ENCODE results near the gene GNAS-AS1.

- TF ChIP-seq, protein P1, sequence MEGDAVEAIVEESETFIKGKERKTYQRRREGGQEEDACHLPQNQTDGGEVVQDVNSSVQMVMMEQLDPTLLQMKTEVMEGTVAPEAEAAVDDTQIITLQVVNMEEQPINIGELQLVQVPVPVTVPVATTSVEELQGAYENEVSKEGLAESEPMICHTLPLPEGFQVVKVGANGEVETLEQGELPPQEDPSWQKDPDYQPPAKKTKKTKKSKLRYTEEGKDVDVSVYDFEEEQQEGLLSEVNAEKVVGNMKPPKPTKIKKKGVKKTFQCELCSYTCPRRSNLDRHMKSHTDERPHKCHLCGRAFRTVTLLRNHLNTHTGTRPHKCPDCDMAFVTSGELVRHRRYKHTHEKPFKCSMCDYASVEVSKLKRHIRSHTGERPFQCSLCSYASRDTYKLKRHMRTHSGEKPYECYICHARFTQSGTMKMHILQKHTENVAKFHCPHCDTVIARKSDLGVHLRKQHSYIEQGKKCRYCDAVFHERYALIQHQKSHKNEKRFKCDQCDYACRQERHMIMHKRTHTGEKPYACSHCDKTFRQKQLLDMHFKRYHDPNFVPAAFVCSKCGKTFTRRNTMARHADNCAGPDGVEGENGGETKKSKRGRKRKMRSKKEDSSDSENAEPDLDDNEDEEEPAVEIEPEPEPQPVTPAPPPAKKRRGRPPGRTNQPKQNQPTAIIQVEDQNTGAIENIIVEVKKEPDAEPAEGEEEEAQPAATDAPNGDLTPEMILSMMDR (conservative IDR thresholded peaks at IDR 0.05; ENCODE audit: low read depth in 2 of 2) = no peak
- TF ChIP-seq EZH2 (IDR thresholded peaks at IDR 0.05; ENCODE audit: low read depth, unreplicated experiment) = no peak
- TF ChIP-seq POLR2AphosphoS5 (IDR thresholded peaks at IDR 0.05; ENCODE audit: low read depth) = no peak
- TF ChIP-seq, protein P2, sequence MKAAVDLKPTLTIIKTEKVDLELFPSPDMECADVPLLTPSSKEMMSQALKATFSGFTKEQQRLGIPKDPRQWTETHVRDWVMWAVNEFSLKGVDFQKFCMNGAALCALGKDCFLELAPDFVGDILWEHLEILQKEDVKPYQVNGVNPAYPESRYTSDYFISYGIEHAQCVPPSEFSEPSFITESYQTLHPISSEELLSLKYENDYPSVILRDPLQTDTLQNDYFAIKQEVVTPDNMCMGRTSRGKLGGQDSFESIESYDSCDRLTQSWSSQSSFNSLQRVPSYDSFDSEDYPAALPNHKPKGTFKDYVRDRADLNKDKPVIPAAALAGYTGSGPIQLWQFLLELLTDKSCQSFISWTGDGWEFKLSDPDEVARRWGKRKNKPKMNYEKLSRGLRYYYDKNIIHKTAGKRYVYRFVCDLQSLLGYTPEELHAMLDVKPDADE (IDR thresholded peaks at IDR 0.05) = no peak
- TF ChIP-seq JUNB (IDR thresholded peaks at IDR 0.05; ENCODE audit: unreplicated experiment) = no peak
- no peak for TF ChIP-seq ZNF331 (CRISPR knock-in tag; IDR thresholded peaks at IDR 0.05; ENCODE audit: low read depth)
- no peak for TF ChIP-seq STAT1 (IDR thresholded peaks at IDR 0.05; ENCODE audit: unreplicated experiment)
- no peak for TF ChIP-seq REST (IDR thresholded peaks at IDR 0.05; ENCODE audit: unreplicated experiment)
- TF ChIP-seq CREB1 (CRISPR knock-in tag; IDR thresholded peaks at IDR 0.05; ENCODE audit: low read depth) = no peak
These were observed 9.7 kb downstream of the GNAS-AS1 start for GRCh38 chr20:58840816-58841538.
